GM08714 (cell line): ENCODE measurements around the gene WDR88.

Source experiments
- H3K4me3 ChIP-seq: fragments of 200-500 bp; sonication (Bioruptor generic); 2 replicates; pipeline ENCODE4 v1.5.1; 2014; ENCODE audit warnings: mild to moderate bottlenecking, low read length, inconsistent platforms
- ZNF274 ChIP-seq: IDR thresholded peaks from 2 replicates; pipeline ENCODE4 v1.6.1; 2012; ENCODE audit warnings: mild to moderate bottlenecking, low read depth, low read length

The WDR88 gene

DNA sequence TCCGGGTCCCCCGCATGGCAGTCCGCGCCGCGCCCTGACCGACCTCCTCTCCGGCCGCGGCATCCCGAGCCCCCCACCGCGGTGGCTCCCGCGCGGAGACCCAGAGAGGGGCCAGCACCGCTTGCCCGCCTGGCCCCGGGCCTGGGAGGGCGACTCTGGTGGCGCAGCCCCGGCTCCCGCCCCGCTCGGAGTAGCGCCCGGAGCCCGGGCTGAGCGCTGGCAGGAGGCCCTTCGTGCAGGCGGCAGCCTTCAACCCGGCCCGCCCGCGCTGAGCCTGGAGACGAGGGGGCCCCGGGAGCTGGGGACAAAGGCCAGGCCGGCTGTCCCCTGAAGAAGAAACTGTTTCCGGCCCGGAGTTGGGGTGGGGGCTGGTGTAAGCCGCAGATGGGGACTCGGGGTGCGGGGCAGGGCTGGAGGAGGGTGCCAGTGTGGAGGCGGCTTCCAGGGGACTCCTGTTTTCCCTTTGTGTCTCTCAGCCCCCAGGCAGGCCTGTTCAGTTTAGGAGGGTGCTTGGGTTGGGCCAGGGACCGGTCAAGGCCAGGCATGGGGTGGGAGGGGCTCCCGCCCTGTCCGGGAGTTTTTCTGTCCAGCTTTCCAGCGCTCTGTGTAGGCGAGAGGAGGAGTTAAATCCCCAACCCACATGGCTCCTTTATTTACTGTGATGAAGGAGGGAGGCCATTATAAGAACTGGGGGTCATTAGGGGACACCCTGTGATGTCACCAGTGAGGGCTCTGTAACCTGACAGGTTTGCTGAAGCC is 63.2 kb downstream of the WDR88 start:
- no peak for TF ChIP-seq ZNF274
- peak overlapping the region; percentile 18; the same call in 1 of the 2 replicates for H3K4me3 ChIP-seq

DNA sequence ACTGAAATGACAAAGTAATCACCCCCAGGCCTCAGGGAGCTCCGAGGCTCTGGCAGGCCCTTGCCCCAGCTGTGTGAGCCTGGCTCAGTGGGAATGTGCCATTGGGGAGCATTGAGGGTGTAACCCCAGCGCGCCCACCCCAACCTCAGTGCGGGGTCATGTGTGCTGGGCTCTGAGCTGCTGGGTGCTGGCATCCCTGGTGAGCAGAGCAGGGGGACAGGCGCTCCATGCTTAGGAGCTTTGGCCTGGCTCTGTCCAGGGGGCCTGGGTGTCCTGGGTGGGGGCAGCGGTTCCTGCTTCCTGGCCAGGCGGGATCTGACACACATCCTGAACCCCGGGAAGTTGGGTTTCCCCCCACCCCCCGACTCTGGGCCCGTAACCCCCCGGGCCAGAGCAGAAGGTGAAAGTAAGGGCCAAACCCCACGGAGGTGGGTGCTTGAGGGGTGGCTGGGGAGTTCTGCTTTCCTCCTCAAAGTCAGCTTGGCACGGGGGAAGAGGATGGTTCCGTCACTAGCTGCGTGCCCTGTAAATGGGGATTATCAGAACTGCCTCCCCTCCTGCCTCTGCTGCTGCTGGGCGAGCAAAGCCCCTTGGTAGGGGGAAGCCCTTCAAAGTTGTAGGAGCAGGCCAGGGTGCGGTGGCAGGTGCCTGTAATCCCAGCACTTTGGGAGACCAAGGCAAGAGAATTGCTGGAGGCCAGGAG is 63.9 kb downstream of the WDR88 start:
- H3K4me3 ChIP-seq: no peak overlapping the region; the same call in 1 of the 2 replicates
- no peak for TF ChIP-seq ZNF274

DNA sequence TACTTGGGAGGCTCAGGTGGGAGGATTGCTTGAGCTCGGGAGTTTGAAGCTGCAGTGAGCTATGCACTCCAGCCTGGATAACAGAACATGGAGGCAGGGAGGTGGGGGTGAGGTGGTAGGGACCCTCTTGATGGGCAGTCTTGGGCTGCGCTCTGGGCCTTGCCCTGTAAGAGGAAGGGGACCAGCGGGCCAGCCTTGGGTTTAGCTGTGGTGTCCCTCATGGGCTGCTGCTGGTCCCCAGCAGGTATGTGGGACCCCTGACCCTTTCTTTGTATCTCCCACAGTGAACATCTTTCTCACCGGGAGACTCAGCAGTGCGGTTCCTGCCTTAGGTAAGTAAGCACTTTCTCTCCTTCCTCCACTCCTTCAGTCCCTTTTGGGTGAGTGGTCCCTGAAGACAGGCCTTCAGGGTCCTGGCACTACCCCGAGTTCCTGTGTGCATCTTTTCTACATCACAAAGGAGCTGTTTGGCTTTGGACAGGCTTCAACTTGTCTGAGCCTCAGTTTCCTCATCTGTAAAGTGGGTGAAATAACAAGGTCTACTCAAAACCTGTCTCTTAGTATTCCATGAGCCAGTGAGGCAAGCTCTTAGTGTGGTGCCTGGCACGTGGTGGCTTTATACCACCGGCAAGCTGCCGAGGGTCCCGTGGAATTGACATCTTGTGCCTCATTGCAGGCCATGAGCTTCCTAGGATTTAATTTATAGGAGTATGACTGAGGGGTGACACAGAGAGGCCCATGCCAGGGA is 64.7 kb downstream of the WDR88 start:
- no peak for TF ChIP-seq ZNF274

DNA sequence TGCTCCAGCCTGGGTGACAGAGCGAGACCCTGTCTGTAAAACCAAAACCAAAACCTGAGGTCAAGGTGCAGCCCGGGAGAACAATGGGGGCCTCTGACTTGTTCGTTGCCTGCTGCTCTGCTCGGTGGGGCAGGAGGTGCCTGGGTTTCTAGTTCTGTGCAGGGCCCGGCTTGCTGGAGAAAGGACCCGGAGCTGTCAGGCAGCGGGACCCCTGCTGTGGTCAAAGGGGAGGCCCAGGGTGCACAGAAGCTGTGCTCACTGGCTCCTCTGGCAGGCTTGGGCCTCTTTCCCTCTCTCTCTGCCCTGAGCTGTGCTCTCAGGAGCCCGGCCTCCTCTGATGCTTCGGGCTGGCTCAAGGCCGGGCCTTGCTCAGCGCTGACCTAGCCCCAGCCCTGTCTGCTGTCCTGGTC is 65.7 kb downstream of the WDR88 start:
- TF ChIP-seq ZNF274: no peak

More for the DNA sequence above, 64.7 kb downstream of the WDR88 start:
- H3K4me3 ChIP-seq: no peak overlapping the region

DNA sequence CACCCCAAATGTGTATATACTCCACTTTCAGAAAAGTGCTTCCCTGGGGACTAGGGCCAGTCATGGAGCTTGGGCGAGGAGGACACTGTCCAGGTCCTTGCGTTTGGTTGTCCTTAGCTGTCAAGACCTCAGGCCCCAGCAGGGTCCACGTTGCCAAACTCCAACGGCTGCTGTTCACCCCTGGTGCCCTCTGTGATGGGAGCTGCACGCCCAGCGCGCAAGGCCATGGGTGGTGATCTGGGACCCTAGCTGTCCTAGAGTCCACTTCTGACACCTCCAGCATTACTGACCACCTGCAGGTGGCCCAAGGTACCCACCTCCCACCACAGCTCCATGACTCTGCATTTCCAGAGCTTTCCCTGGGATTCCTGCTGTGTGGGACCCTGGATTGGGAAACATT is 66.3 kb downstream of the WDR88 start:
- TF ChIP-seq ZNF274: no peak
- H3K4me3 ChIP-seq: no peak overlapping the region

More for the DNA sequence above, 65.7 kb downstream of the WDR88 start:
- H3K4me3 ChIP-seq: no peak overlapping the region

DNA sequence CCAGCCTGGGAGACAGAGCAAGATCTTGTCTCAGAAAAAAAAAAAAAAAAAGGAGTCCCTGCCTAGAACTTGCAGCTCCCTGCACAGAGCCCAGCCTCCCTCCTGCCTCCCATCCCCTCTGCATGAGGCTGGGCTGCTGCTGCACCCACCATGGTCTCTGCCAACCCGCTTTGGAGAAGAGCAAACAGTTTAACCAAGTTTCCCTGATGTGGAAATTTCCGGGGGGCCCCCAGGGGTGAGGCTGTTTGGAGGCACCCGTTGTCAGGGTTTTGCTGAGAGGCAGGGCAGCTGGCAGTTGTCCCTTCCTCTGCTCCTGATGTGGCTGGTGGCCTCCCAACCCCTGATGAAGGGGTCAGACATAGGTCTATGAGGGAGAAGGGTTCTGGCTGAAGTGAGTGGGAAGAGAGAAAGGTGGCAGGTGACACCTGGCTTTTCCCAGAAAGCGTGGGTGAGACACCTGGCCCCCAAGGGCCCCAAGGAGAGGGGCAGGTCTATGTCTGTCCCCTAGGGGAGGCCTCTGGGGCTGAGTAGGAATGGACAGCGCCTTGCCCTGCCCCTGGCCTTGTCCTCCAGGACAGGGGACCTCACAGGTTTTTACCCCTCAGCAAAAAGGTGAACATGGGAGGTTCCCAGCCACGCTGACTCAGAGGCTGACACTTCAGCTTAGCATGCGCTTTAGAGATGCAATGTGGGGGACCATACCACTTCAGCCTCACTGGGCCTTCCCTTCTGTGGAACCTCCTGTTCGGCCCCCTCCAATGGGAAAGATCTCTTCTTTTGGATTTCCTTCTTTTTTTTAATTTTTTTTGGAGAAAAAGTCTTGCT is 67.7 kb downstream of the WDR88 start:
- no peak overlapping the region for H3K4me3 ChIP-seq
- TF ChIP-seq ZNF274: no peak

DNA sequence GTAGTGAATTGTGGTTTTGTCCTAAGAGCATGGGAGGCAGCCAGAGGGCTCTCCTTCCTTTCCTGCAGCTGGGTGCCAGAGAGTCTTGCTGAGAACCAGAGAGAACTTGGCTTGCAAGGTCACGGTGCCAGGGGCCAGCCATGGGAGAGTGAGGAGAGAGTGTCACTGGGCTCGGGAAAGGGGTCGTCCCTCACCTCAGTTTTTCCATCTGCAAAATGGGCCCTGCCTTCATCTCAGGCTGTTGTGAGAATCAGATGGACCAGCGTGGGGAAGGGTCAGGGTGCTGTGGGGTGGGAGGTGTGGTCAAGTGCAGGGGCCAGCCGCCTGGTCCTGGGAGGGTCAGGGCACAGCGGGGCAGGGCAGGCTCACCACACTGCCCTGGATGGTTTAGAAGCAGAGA is 69.6 kb downstream of the WDR88 start:
- no peak overlapping the region for H3K4me3 ChIP-seq
- TF ChIP-seq ZNF274: no peak

DNA sequence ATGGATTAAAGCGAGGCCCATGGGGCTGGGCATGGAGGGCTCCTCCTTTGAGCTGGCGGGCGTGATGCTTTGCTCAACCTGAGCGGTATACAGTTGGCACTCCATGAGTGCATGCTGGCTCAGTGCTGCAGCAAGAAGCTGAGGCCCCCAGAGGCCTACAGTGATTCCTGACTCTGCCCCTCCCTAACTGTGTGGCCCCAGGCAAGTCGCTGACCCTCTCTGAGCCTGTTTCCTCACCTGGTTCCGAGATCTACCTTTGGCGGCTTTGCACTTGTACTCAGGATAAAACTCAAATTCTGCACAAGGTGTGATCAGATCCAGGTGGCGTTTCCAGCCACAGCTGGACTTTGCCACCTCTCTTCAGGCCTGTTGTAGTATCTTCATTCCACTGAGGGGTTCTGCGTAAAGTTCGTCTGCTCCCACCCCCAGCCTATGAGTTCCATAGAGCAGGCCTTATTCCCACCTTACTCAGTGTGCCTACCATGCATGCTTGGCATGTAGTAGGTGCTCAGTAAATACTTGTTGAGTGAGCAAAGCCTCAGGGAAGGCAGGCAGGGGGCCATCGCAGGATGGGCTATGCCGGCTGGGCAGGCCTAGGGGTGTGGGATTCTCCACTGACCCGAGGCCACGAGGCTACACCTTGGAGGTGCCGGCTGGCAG is 70.1 kb downstream of the WDR88 start:
- no peak for TF ChIP-seq ZNF274
- H3K4me3 ChIP-seq: no peak overlapping the region

DNA sequence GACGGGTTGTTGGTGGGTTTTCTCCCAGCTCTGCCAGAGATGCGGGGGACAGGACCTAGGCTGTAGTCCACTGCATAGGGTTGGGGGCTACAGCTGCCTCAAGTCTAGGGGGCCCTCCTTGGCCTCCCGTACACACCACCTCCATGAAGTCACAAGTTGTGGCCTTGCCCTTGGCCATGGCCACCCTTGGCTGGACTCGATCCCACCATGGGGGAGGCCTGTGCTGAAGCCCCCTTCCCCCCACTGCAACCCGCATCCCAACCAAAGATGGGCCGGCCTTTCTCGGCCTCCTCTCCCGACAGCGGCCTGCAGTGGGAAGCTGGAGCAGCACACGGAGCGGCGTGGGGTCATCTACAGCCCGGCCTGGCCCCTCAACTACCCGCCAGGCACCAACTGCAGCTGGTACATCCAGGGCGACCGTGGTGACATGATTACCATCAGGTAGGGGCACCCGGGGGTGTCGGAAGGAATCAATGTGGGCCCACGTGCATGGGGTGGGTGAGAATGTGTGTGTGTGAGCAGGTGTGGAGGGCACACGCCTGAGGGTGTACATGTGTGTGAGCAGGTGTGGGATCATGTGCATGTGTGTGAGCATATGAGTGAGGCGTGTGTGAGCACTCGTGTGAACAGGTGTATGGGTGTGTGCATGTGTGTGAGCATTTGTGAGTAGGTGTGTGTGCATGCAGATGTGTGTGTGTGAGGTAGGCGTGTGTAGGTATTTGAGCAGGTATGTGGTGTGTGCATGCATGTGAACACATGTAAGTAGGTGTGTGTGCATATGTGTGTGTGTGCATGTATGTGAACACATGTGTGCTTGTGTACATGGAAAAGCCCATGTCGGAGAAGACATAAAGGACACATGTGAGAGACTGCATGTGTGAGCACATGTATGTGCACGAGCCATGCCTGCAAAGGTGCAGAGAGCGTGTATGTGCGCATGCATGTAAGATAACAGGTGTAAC is 70.9 kb downstream of the WDR88 start:
- H3K4me3 ChIP-seq: no peak overlapping the region
- TF ChIP-seq ZNF274: no peak

DNA sequence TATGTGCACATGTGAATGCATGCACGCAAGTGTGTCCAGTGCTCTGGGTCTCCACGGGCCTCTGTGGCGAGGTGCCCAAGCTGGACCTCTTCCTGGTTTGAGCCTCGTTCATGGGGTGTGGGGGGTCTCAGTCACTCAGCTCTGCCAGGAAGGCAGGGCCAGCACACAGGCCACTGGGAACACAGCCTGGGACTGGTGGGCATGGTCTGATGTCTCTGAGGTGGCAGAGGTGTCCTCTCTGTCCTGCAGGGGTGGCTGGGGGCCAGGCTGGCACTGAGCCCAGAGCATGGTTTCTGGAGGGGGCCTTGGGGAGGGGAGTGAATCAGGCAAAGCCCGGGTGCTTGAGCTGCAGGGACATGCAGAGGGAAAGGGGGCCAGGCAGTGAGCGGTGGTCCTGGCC is 71.6 kb downstream of the WDR88 start:
- TF ChIP-seq ZNF274: no peak
- H3K4me3 ChIP-seq: no peak overlapping the region

DNA sequence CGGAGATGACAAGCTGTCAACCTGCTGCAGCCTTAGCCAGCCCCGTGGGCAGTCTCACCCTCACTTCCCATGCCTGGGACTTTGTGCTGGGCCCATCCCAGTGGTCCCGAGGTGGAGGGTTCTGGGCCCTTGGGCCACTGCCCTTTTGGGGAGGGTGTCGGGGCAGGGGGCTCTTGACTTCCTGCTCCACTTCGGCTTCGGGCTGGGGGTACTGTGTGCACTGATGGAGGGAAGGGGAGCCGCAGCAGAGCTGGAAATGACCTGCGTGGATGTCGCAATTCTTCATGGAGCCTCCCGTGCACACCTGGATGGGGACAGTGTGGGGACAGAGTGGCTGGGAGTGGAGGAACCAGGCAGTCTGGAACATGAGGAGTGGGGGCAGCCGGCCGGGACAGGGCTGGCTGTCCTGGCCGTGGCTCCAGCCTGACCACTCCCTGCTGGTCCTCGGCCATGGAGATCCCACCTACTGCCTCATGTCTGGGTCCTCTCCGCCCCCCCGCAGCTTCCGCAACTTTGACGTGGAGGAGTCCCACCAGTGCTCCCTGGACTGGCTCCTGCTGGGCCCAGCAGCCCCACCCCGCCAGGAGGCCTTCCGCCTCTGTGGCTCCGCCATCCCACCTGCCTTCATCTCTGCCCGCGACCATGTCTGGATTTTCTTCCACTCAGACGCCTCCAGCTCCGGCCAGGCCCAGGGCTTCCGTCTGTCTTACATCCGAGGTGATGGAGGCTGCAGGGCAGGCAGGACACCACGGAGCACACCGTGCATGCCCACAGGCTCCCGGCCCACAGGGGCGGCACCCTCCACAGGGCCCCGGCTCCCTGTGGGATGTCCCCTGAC is 72.4 kb downstream of the WDR88 start:
- no peak for TF ChIP-seq ZNF274
- H3K4me3 ChIP-seq: no peak overlapping the region
